ENCODE results near the gene SAMD11.
A peak's percentile ranks its signal among the peaks of the same experiment; 100 is the strongest.

The SAMD11 gene

DNA sequence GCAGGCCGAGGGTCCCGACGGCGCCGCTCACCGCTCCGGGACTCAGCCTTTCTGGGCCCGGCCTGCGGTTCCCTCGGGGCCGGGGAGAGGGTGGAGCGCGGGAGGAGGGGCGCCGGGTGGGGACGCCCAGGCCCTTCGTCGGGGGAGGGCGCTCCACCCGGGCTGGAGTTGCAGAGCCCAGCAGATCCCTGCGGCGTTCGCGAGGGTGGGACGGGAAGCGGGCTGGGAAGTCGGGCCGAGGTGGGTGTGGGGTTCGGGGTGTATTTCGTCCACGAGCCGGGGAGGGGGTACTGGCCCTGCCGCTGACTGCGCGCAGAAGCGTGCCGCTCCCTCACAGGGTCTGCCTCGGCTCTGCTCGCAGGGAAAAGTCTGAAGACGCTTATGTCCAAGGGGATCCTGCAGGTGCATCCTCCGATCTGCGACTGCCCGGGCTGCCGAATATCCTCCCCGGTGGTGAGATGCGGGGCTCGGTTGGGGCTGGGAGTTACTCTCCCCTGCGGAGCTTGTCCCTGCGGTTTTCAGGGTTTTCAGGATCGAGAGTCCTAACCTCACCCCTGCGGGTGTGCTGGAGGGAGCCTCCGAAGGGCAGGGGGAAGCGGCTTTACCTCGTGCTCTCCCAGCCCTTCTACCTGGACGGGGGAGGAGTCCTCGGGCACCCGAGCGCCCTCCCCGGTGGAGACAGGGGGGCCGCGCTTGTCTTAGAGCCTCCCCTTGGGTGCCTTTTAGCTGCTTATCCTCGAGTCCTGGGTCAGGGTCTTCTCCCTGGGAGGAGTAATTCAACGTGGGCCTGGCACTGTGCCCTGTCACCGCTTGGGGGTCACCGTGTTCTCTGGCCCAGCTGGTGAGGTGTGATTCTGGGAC is 2.1 kb downstream of the SAMD11 start:
- TF ChIP-seq JUND (IDR thresholded peaks at IDR 0.05; ENCODE audit: low read depth) = no peak
- in situ Hi-C loops (cut with HindIII; ENCODE audit: low pct_unique_long_range_greater_than_20kb, low sequenced_read_pairs) = no loop called here
- DNase-seq (ENCODE audit: low read depth in 1 of 2, low spot score in 1 of 2) = peak; percentile 75 to 77

GRCh38 chr1:927234-927633 is 3.5 kb downstream of the SAMD11 start:
- DNase-seq (ENCODE audit: low read depth in 1 of 2, low spot score in 1 of 2) = no peak
- no peak for TF ChIP-seq JUND (IDR thresholded peaks at IDR 0.05; ENCODE audit: low read depth)
- in situ Hi-C loops (cut with HindIII; ENCODE audit: low pct_unique_long_range_greater_than_20kb, low sequenced_read_pairs) = no loop called here

GRCh38 chr1:927748-928147 is 4.0 kb downstream of the SAMD11 start:
- no peak for DNase-seq (ENCODE audit: low read depth in 1 of 2, low spot score in 1 of 2)
- in situ Hi-C loops (cut with HindIII; ENCODE audit: low pct_unique_long_range_greater_than_20kb, low sequenced_read_pairs) = no loop called here
- no peak for TF ChIP-seq JUND (IDR thresholded peaks at IDR 0.05; ENCODE audit: low read depth)

GRCh38 chr1:928825-929661 is 5.3 kb downstream of the SAMD11 start:
- DNase-seq (ENCODE audit: low read depth in 1 of 2, low spot score in 1 of 2) = no peak
- in situ Hi-C loops (cut with HindIII; ENCODE audit: low pct_unique_long_range_greater_than_20kb, low sequenced_read_pairs) = no loop called here
- TF ChIP-seq JUND (IDR thresholded peaks at IDR 0.05; ENCODE audit: low read depth) = no peak

GRCh38 chr1:929712-930632 is 6.2 kb downstream of the SAMD11 start:
- TF ChIP-seq JUND (IDR thresholded peaks at IDR 0.05; ENCODE audit: low read depth) = no peak
- DNase-seq (ENCODE audit: low read depth in 1 of 2, low spot score in 1 of 2) = no peak
- in situ Hi-C loops (cut with HindIII; ENCODE audit: low pct_unique_long_range_greater_than_20kb, low sequenced_read_pairs) = no loop called here

GRCh38 chr1:930633-931138 is 7.0 kb downstream of the SAMD11 start:
- TF ChIP-seq JUND (IDR thresholded peaks at IDR 0.05; ENCODE audit: low read depth) = no peak
- in situ Hi-C loops (cut with HindIII; ENCODE audit: low pct_unique_long_range_greater_than_20kb, low sequenced_read_pairs) = no loop called here
- DNase-seq (ENCODE audit: low read depth in 1 of 2, low spot score in 1 of 2) = no peak

GRCh38 chr1:931380-932172 is 7.9 kb downstream of the SAMD11 start:
- in situ Hi-C loops (cut with HindIII; ENCODE audit: low pct_unique_long_range_greater_than_20kb, low sequenced_read_pairs) = no loop called here
- no peak for TF ChIP-seq JUND (IDR thresholded peaks at IDR 0.05; ENCODE audit: low read depth)
- DNase-seq (ENCODE audit: low read depth in 1 of 2, low spot score in 1 of 2) = no peak

GRCh38 chr1:932173-932510 is 8.4 kb downstream of the SAMD11 start:
- no peak for DNase-seq (ENCODE audit: low read depth in 1 of 2, low spot score in 1 of 2)
- no peak for TF ChIP-seq JUND (IDR thresholded peaks at IDR 0.05; ENCODE audit: low read depth)
- in situ Hi-C loops (cut with HindIII; ENCODE audit: low pct_unique_long_range_greater_than_20kb, low sequenced_read_pairs) = no loop called here

- in situ Hi-C loops (cut with HindIII; ENCODE audit: low pct_unique_long_range_greater_than_20kb, low sequenced_read_pairs) = no loop called here
- TF ChIP-seq JUND (IDR thresholded peaks at IDR 0.05; ENCODE audit: low read depth) = no peak
- DNase-seq (ENCODE audit: low read depth in 1 of 2, low spot score in 1 of 2) = peak; percentile 71 to 95
Observed at GRCh38 chr1:932776-933602, 9.3 kb downstream of the SAMD11 start.

DNA sequence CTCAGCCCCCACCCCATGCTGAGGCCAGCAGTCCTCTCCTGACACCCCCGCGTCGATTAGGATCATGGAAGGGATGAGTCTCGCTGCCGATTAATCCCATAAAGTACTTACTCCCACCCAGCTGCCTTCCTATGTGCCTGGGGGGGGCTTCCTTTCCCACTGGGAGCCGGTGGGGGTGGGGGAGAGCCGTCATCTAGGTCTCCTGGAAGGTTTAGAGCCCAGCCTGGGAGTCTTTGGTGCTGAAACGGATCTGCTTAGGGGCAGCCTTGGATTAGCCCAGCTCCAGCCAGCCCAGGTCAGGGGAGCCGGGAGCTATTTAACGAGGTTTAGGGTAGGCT is 9.8 kb downstream of the SAMD11 start:
- DNase-seq (ENCODE audit: low read depth in 1 of 2, low spot score in 1 of 2) = peak; percentile 56 to 79
- in situ Hi-C loops (cut with HindIII; ENCODE audit: low pct_unique_long_range_greater_than_20kb, low sequenced_read_pairs) = no loop called here
- TF ChIP-seq JUND (IDR thresholded peaks at IDR 0.05; ENCODE audit: low read depth) = no peak
